Right lobe of liver (tissue), 4 donors: ENCODE results near the gene EPHB1.

Source experiments
- POLR2A ChIP-seq: fragments of 450-650 bp; IDR thresholded peaks from one replicate; pipeline ENCODE4 v1.6.1; 2017; ENCODE audit warnings: antibody characterized with exemption, mild to moderate bottlenecking
- TF ChIP-seq, protein P1 (sequence below), 4 donors: fragments of 200-600 bp in 3 of 4; fragments of 450-650 bp in 1 of 4; IDR thresholded peaks; one replicate each; pipeline versions ENCODE4 v1.5.1 to v1.8.0; 2016 to 2022; ENCODE audit warnings: antibody characterized with exemption in 4 of 4, mild to moderate bottlenecking in 2 of 4
- donor health status: DM: no; HTN: no; CAD: no.
- donor health status: DM: no; HTN: no; CAD: no.
- donor health status: DM: no; HTN: yes; CAD: no.

GRCh38 chr3:134823679-134824078 lies 28.6 kb downstream of the EPHB1 start:
- TF ChIP-seq POLR2A = no peak
- TF ChIP-seq, protein P1, sequence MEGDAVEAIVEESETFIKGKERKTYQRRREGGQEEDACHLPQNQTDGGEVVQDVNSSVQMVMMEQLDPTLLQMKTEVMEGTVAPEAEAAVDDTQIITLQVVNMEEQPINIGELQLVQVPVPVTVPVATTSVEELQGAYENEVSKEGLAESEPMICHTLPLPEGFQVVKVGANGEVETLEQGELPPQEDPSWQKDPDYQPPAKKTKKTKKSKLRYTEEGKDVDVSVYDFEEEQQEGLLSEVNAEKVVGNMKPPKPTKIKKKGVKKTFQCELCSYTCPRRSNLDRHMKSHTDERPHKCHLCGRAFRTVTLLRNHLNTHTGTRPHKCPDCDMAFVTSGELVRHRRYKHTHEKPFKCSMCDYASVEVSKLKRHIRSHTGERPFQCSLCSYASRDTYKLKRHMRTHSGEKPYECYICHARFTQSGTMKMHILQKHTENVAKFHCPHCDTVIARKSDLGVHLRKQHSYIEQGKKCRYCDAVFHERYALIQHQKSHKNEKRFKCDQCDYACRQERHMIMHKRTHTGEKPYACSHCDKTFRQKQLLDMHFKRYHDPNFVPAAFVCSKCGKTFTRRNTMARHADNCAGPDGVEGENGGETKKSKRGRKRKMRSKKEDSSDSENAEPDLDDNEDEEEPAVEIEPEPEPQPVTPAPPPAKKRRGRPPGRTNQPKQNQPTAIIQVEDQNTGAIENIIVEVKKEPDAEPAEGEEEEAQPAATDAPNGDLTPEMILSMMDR (IDR thresholded peaks at IDR 0.05) = no peak
